ENCODE measurements around the gene TAS2R19.

TAS2R19 gene

GRCh38 chr12:10989107-10989506, 33.3 kb downstream of the TAS2R19 start:
- DNase-seq, result no peak

DNA sequence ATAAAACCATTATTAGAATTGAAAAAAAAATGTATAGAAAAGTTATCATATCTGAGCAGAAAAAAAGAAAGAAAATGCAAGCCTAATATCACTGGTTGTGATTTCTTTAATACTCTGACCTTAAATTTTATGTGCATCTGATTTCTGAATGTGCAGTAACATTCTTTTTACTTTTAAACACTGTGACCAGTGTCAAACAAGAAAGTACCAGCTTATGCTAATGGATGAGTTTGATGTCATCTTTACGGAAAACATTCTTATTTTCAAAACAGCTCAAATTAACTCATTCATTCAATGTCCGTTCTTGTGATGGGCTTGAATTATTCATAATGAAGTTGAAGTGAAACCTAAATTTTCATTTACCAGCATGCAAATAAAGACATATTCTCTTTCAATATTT, 35.6 kb downstream of the TAS2R19 start, which contains the start of gene TAS2R50:
TAS2R50 (minus strand) TSS at position 101 of the 400 bp plus-strand sequence; CDS start at position 49, 52 bp downstream.
- DNase-seq, result no peak

DNA sequence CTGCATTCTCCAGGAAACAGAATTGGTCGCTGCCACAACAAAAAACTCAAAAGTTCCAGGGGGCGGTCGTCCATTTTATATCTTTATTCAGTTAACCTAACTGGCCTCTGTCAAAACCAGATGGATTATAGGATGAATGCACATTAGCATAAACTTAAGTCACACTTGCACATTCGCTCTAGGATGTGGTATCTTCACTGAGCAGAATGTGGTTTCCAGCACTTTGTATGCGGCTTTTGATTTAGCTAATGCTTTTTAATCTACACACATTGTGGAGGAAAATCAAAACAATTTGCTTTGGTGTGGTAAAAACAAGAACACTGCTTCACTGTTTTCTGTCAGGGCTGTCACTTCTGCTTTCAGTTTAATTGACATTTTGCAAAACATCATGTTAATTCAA, 40.2 kb downstream of the TAS2R19 start:
- no peak for DNase-seq

- DNase-seq, result no peak
These were observed 47.5 kb downstream of the TAS2R19 start for GRCh38 chr12:10974965-10975364.

Measured in MV-4-11 (cell line).